Measurements from ENCODE around the gene JAK2. TPM values are rescaled to one million over a fixed set of nuclear protein-coding genes. Genes with fewer than 3 reads are reported as not detected.

The JAK2 gene
- total and polyA plus RNA-seq, 2 donors (not counting 3 experiments of a cell fraction or from before 2014, with no cell fraction given), result 2.1 to 10.3 TPM

DNA sequence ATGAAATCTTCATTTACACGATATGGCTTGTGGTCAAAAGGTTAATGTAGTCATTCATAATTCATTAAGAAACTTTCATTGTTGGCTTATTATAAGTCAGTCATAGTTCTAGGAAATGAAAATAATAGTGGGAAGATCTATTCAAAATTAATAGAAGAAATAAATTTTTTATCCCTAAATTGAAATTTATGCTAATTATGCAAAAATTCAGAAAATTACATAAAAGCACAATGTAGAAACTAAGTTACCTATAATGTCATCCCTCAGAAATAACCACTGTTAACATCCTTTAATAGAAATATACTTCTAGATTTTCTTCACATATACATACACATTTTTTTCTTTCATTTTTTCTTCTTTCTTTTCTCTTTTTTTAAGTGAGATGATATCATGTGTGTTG, 15.9 kb upstream of the JAK2 start:
- Histone ChIP-seq H3K4me1 (ENCODE audit: control insufficient read depth, extremely low read depth, insufficient read depth, low read length) (no peaks in the 10 kb centered on the region), H3K4me3 (replicated peaks in 1 of 3; ENCODE audit: insufficient read depth in 1 of 3, low read depth in 1 of 3, low read length in 3 of 3) (no peak overlapping the region), H3K9me1 (replicated peaks; ENCODE audit: control insufficient read depth, extremely low read depth, insufficient read depth, low read length) (no peaks in the 10 kb centered on the region), H3K79me2 (ENCODE audit: control insufficient read depth, insufficient read depth, low read length) (no peaks in the 10 kb centered on the region), H3K9ac (replicated peaks; ENCODE audit: extremely low read depth, insufficient read depth, low read length) (no peak overlapping the region), H4K20me1 (replicated peaks; ENCODE audit: control insufficient read depth, extremely low read depth, insufficient read depth, low read length) (no peaks in the 10 kb centered on the region), H3K36me3 (ENCODE audit: control insufficient read depth in 2 of 2, extremely low read depth in 1 of 2, insufficient read depth in 2 of 2, low read length in 2 of 2) (no peaks in the 10 kb centered on the region), H3K27me3 (ENCODE audit: control insufficient read depth in 2 of 2, insufficient read depth in 2 of 2, low read length in 2 of 2) (no peaks in the 10 kb centered on the region), H2AFZ (ENCODE audit: low read depth, low read length) (no peak overlapping the region), H3K27ac (ENCODE audit: insufficient read depth, low read depth, low read length) (no peak overlapping the region), H3K4me2 (ENCODE audit: insufficient read depth, low read length) (no peak overlapping the region), H3K9me3 (replicated peaks; ENCODE audit: control insufficient read depth, insufficient read depth, low read length) (no peaks in the 10 kb centered on the region)
- dilution Hi-C loops (cut with MboI; ENCODE audit: extremely low pct_ligation_motif_present, low sequenced_read_pairs), result no loop called here
- DNase-seq (ENCODE audit: low read depth, low spot score) (no peak), FAIRE-seq (no peak)
- no TSS peak for BruUV-seq (replicated peaks)
- intact Hi-C loops (cut with micrococcal nuclease), result no loop called here
- POLR2A ChIA-PET, result no interaction called here
- TF ChIP-seq JUN (IDR thresholded peaks at IDR 0.05; ENCODE audit: borderline replicate concordance, insufficient read depth, insufficient read length, low read depth) (no peak), POLR2A (IDR thresholded peaks at IDR 0.05; ENCODE audit: low read depth, low read length) (no peak), FOS (IDR thresholded peaks at IDR 0.05; ENCODE audit: borderline replicate concordance, insufficient read depth, low read length) (no peak), EZH2 (IDR thresholded peaks at IDR 0.05; ENCODE audit: borderline replicate concordance, low read depth, low read length, severe bottlenecking) (no peak), GATA2 (IDR thresholded peaks at IDR 0.05; ENCODE audit: insufficient read depth, insufficient read length, low read depth, low read length) (no peak), POLR2AphosphoS5 (IDR thresholded peaks at IDR 0.05; ENCODE audit: insufficient read depth, low read depth, low read length) (no peak), MYC (IDR thresholded peaks at IDR 0.05; ENCODE audit: low read depth, low read length) (no peak)
- TF ChIP-seq, protein P1, sequence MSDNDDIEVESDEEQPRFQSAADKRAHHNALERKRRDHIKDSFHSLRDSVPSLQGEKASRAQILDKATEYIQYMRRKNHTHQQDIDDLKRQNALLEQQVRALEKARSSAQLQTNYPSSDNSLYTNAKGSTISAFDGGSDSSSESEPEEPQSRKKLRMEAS (IDR thresholded peaks at IDR 0.05; ENCODE audit: insufficient read depth, insufficient read length), result no peak
- TF ChIP-seq, protein P2, sequence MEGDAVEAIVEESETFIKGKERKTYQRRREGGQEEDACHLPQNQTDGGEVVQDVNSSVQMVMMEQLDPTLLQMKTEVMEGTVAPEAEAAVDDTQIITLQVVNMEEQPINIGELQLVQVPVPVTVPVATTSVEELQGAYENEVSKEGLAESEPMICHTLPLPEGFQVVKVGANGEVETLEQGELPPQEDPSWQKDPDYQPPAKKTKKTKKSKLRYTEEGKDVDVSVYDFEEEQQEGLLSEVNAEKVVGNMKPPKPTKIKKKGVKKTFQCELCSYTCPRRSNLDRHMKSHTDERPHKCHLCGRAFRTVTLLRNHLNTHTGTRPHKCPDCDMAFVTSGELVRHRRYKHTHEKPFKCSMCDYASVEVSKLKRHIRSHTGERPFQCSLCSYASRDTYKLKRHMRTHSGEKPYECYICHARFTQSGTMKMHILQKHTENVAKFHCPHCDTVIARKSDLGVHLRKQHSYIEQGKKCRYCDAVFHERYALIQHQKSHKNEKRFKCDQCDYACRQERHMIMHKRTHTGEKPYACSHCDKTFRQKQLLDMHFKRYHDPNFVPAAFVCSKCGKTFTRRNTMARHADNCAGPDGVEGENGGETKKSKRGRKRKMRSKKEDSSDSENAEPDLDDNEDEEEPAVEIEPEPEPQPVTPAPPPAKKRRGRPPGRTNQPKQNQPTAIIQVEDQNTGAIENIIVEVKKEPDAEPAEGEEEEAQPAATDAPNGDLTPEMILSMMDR (IDR thresholded peaks at IDR 0.05; ENCODE audit: extremely low read depth in 1 of 2, insufficient read depth in 1 of 2, low read depth in 1 of 2, low read length in 2 of 2), result no peak
- CTCF ChIA-PET, result no interaction called here
